Small intestine (tissue), 7 donors: ENCODE measurements around the gene OR1E2. TPM values are rescaled to one million over a fixed set of nuclear protein-coding genes. Genes with fewer than 3 reads are reported as not detected.
"Not testable (repeated sequence)": the region's sequence is repeated elsewhere in the genome, so short reads cannot be mapped to it uniquely, and the experiment has no call there.

Source experiments
- DNase-seq, 2 donors: peaks; one replicate each; pipeline versions ENCODE4 v3.0.0 to v3.0.0-alpha.2; 2013
- FAIRE-seq: peaks from 2 replicates; lab custom pipeline; 2012; peaks lifted over from hg19 to GRCh38; lab: Jason Lieb, UNC
- H3K27ac ChIP-seq, 3 donors: one replicate each; pipeline ENCODE4 v1.5.1; 2013; ENCODE audit warnings: low read length in 2 of 3, mild to moderate bottlenecking in 2 of 3, control low read depth in 1 of 3, inconsistent platforms in 1 of 3, low read depth in 1 of 3, moderate library complexity in 1 of 3
- H3K27me3 ChIP-seq, 3 donors: one replicate each; pipeline ENCODE4 v1.6.1; 2013; ENCODE audit warnings: low read length in 3 of 3, inconsistent platforms in 1 of 3; ENCODE audit not compliant: control insufficient read depth in 3 of 3, insufficient read depth in 3 of 3
- H3K36me3 ChIP-seq, 3 donors: one replicate each; pipeline ENCODE4 v1.6.1; 2013; ENCODE audit warnings: low read length in 3 of 3, inconsistent platforms in 1 of 3, low read depth in 1 of 3, mild to moderate bottlenecking in 1 of 3, moderate library complexity in 1 of 3; ENCODE audit not compliant: control insufficient read depth in 3 of 3, insufficient read depth in 2 of 3
- H3K4me1 ChIP-seq, 3 donors: one replicate each; pipeline ENCODE4 v1.6.1; 2013; ENCODE audit warnings: low read length in 2 of 3, inconsistent platforms in 1 of 3, low read depth in 1 of 3, mild to moderate bottlenecking in 1 of 3, moderate library complexity in 1 of 3; ENCODE audit not compliant: control insufficient read depth in 3 of 3, insufficient read depth in 2 of 3
- H3K4me3 ChIP-seq, 3 donors: one replicate each; pipeline ENCODE4 v1.5.1; 2013; ENCODE audit warnings: low read length in 3 of 3, control low read depth in 1 of 3, inconsistent platforms in 1 of 3, low read depth in 1 of 3, mild to moderate bottlenecking in 1 of 3, moderate library complexity in 1 of 3
- H3K9me3 ChIP-seq, 2 donors: one replicate each; pipeline ENCODE4 v1.6.1; 2013; ENCODE audit warnings: low read depth in 1 of 2, low read length in 1 of 2; ENCODE audit not compliant: control insufficient read depth in 2 of 2, insufficient read depth in 1 of 2
- WGBS, 3 donors: extraction: QIAGEN DNeasy Blood & Tissue Kit; methylation state at CpG; one replicate each; pipeline ENCODE4 v1.1.7; 2013; 5-methylcytosine and 5-hydroxymethylcytosine counted together
- polyA plus RNA-seq, 4 donors: library from polyadenylated mRNA; stranded (reverse) in 3 of 4; unstranded in 1 of 4; fragments of 200-250 nt in 3 of 4; fragments of 120-200 nt in 1 of 4; gene quantifications; one replicate each; pipeline versions ENCODE4 v1.2.1 to v1.2.3, GENCODE V29; 2013
- donor health status: healthy with polysubstance abuse.
- donor health status: control.
- donor health status: control.
- donor health status: Bipolar disorder and iron deficiency.
- donor health status: healthy.

Gene OR1E2
- polyA plus RNA-seq, 4 donors = not detected

DNA sequence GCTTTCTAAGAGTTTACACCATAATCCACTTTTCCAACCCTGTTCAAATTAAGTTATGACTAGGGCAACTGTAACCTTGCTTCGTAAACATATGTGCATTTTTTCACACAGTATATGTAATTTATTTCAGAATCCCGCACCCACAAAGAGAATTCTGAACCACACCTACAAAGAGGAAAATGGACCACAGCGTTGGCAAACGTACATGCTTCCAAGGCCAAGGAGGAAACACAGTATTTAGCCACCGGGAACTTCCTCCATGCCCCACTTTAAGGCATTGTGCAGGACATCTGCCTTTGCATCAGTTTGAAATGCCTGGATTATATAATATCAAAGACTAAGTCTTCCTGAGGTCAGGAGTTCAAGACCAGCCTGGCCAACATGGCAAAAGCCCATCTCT, 35.9 kb upstream of the OR1E2 start:
- H3K4me1 ChIP-seq = peaks cover 0 to 6% (median 0%) of the 10 kb centered on the region in 3 donors
- H3K9me3 ChIP-seq = no peaks in the 10 kb centered on the region
- H3K4me3 ChIP-seq = no peak overlapping the region
- no peaks in the 10 kb centered on the region for H3K36me3 ChIP-seq
- no peak for DNase-seq
- H3K27me3 ChIP-seq = no peaks in the 10 kb centered on the region
- FAIRE-seq = no peak
- H3K27ac ChIP-seq = no peak overlapping the region
- WGBS, 3 donors = 70 to 80% (median 70%) methylated on average over 5 of the region's 5 CpGs

DNA sequence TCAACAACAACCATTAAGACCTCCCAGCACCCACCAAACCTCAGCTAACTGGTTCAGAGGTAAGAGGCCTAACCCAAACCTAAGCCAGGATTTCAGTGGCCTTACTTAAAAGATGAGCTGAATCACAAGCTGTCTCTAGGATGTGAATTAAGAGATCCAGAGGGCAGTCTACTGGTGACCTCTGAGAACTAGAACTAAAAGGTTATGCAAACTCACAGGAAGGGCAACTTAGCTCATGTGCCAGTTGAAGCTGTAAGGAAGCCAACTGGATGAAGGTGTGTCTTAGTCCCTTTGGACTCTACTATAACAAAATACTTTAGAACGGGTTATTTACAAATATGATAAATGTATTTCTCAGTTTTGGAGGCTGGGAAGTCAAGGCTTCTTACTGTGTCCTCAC, 32.7 kb upstream of the OR1E2 start:
- not testable (repeated sequence) for FAIRE-seq, H3K4me3 ChIP-seq, H3K27me3 ChIP-seq, H3K4me1 ChIP-seq, H3K9me3 ChIP-seq, H3K27ac ChIP-seq, DNase-seq, H3K36me3 ChIP-seq
- 24 to 52% (median 44%) methylated on average over 1 of the region's 1 CpG for WGBS, 3 donors

DNA sequence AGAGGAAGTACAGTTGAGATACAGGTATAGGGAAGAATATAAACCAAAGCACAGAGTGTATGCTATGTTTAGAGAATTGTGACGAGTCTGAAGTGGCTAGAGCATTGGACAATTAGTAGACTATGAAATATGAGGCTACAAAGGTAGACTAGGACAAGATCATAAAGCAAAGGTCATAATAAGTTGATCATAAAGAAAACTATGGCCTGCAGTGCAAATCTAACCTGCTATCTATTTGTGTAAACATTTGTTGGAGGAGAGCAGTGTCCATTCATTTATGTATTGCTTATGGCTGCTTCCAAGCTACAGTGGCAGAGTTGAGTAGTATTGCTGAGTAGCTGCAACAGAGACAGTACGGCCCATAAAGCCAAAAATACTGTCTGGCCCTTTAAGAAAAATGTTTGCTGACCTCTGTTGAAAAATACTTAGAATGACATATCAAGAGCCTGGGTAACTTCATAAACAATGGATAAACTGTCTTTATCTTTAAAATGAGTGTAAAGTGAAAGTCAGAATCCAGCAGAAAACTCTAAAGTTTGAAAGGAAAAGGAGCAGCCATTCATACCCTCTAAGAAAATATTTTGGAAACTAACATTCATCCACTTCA, 14.5 kb upstream of the OR1E2 start:
- peaks cover 0 to 3% of the 10 kb centered on the region in 2 donors for H3K9me3 ChIP-seq
- H3K27me3 ChIP-seq = no peaks in the 10 kb centered on the region
- FAIRE-seq (no peak), DNase-seq (peak; percentile 6 to 62)
- H3K4me3 ChIP-seq = no peak overlapping the region
- no peak overlapping the region for H3K27ac ChIP-seq
- 15 to 26% (median 23%) methylated on average over 2 of the region's 2 CpGs for WGBS, 3 donors
- H3K36me3 ChIP-seq = no peaks in the 10 kb centered on the region
- peaks cover 0 to 2% (median 0%) of the 10 kb centered on the region in 3 donors for H3K4me1 ChIP-seq

DNA sequence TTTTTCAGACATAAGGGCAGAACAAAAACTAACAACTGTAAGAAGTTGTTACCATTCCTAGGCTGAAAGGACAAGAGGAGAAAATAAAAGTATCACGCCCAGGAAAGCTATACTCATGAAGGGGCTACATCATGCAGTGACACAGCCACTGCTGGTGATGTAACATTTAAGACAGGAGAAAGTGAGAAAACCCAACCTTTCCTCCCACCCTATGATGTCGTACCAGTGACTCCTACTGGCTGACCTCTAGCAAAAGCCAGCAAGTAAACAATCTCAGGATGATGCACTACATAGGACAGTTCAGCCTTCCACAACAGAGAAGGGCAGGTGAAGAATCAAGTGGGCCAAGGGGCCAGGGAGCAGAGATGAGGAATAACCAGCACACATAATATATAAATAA, 14.0 kb upstream of the OR1E2 start:
- WGBS, 3 donors = 56 to 71% (median 68%) methylated on average over 2 of the region's 2 CpGs
- H3K4me3 ChIP-seq = no peak overlapping the region
- peaks cover 0 to 2% (median 0%) of the 10 kb centered on the region in 3 donors for H3K4me1 ChIP-seq
- H3K27me3 ChIP-seq = no peaks in the 10 kb centered on the region
- peaks cover 0 to 3% of the 10 kb centered on the region in 2 donors for H3K9me3 ChIP-seq
- no peaks in the 10 kb centered on the region for H3K36me3 ChIP-seq
- DNase-seq (peak in 1 of 2 donors; percentile 20), FAIRE-seq (no peak)
- no peak overlapping the region for H3K27ac ChIP-seq

DNA sequence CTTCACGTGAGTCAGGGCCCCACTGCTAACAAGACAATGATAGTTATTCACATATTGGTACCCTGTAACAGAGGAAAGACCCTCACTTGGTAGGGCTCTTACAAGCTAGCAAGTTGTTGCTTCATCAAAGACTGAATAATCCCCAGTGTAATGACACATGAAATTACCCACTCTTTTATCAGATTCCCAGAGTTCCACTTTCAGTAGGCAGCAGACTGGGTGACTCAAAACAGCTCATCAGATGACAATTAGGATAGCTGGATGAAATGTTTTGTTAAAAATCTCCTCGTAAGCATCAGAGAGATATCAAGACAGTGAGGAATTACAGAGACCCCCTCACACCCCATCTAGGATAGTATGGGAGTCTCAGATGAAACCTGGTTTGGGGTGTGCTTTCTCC, 6.8 kb upstream of the OR1E2 start:
- no peak for FAIRE-seq
- Histone ChIP-seq H3K4me3 (no peak overlapping the region), H3K9me3 (no peaks in the 10 kb centered on the region), H3K4me1 (no peaks in the 10 kb centered on the region), H3K27me3 (peaks cover 0 to 2% (median 2%) of the 10 kb centered on the region in 3 donors), H3K27ac (no peak overlapping the region), H3K36me3 (no peaks in the 10 kb centered on the region)
- DNase-seq = no peak
- 61 to 73% (median 69%) methylated on average over 2 of the region's 2 CpGs for WGBS, 3 donors

DNA sequence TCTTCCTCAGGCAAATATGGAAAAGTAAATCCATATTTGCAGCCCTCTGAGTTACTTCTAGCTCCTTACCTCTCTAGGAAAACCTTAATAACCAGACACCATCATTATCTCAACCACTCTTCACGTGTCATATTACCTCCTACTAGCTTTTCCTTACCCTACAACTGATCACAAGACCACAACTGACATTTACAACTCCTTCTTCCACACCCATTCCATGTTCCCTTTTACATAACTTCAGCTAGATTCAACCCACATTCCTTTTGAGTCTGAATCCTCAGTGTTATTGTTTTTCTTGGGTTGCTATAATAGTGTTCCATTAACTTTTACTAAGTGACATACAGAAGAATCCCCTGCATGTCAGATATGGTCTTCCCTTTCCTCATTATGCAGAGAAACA, 4.7 kb upstream of the OR1E2 start:
- WGBS, 3 donors = 44 to 63% (median 55%) methylated on average over 1 of the region's 1 CpG
- FAIRE-seq = no peak
- H3K4me1 ChIP-seq = no peaks in the 10 kb centered on the region

DNA sequence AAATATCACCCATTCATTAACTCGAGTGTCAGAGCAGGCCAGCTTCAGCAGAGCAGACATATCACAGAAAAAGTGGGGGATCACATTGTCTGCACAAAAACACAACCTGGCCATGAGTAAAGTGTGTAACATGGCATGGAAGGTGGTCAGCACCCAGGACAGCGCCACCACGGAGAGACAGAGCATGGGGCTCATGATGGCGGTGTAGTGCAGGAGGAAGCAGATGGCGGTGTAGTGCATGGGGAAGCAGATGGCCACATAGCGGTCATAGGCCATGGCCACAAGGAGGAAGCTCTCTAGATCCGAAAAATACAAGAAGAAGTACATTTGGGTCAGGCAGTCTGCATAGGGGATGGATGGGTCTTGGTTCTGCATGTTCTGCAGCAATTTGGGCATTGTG, 426 bp downstream of the OR1E2 start:
- not testable (repeated sequence) for H3K36me3 ChIP-seq, FAIRE-seq, H3K27me3 ChIP-seq, H3K27ac ChIP-seq, H3K4me3 ChIP-seq, H3K4me1 ChIP-seq, H3K9me3 ChIP-seq
- WGBS, 3 donors = 27 to 49% (median 41%) methylated on average over 7 of the region's 7 CpGs
- DNase-seq = peak in 1 of 2 donors; percentile 15

More for the DNA sequence above, 4.7 kb upstream of the OR1E2 start:
- DNase-seq = no peak
- H3K36me3 ChIP-seq = no peaks in the 10 kb centered on the region
- H3K27ac ChIP-seq = no peak overlapping the region
- H3K4me3 ChIP-seq = no peak overlapping the region
- peaks cover 0 to 2% (median 2%) of the 10 kb centered on the region in 3 donors for H3K27me3 ChIP-seq
- no peaks in the 10 kb centered on the region for H3K9me3 ChIP-seq

DNA sequence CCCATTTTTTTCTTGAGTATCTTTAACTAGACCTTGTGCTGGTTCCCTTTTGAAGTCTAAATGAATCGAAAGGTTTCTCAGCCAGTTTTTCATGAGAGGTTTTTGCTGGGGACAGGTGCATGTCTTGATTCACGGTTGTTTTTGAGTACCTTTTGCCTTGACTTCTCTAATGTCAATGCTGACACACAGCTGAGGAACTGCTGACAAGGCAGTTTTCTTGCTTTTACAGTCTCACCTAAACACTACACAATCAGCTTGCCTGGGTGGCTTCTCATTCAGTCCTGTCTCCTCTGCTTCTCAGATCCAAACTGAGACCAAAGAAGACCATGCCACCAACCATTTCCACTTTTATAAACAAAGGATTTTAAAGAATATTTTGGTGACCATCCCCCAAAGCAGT, 15.4 kb downstream of the OR1E2 start:
- Histone ChIP-seq H3K4me1 (no peaks in the 10 kb centered on the region), H3K9me3 (no peaks in the 10 kb centered on the region), H3K27ac (no peak overlapping the region), H3K4me3 (no peak overlapping the region), H3K36me3 (no peaks in the 10 kb centered on the region), H3K27me3 (no peaks in the 10 kb centered on the region)
- 47 to 80% (median 49%) methylated on average over 2 of the region's 2 CpGs for WGBS, 3 donors
- DNase-seq (no peak), FAIRE-seq (no peak)

DNA sequence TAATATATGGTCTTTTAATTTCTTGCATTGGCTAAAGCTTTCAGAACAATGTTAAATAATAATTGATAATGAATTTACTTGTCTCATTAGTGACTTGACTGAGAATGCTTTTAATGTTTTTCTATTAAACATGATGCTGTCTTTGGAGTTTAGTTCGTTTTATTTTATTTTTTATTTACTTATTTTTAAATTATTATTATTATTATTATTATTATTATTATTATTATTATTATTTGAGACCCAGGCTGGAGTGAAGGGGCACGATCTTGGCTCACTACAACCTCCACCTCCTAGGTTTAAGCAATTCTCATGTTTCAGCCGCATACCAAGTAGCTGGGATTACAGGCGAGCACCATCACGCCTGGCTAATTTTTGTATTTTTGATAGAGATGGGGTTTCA, 18.0 kb downstream of the OR1E2 start:
- no peak for FAIRE-seq

More for the DNA sequence above, 18.0 kb downstream of the OR1E2 start:
- no peak overlapping the region for H3K4me3 ChIP-seq
- no peak for DNase-seq
- no peaks in the 10 kb centered on the region for H3K27me3 ChIP-seq
- no peaks in the 10 kb centered on the region for H3K9me3 ChIP-seq
- H3K36me3 ChIP-seq = no peaks in the 10 kb centered on the region
- H3K27ac ChIP-seq = no peak overlapping the region
- 75 to 79% (median 78%) methylated on average over 5 of the region's 5 CpGs for WGBS, 3 donors
- no peaks in the 10 kb centered on the region for H3K4me1 ChIP-seq
